ENCODE results near the gene LSM3. TPM values are rescaled to one million over a fixed set of nuclear protein-coding genes. Genes with fewer than 3 reads are reported as not detected.

Gene LSM3
- total RNA-seq, 8 experiments from 2014 or later, result 15.5 to 24.5 (median 19.5) TPM

- in situ Hi-C loops (cut with MboI; ENCODE audit: low pct_unique_long_range_greater_than_20kb in 2 of 9, low sequenced_read_pairs in 9 of 9, unreplicated experiment in 9 of 9), result loop anchor here in 2 of 9 experiments (5.0 to 10.0 kb wide), 2 partner anchors 265 to 267 kb away; no protein-coding TSS in a partner anchor
- no peak for ATAC-seq (replicated peaks in 6 of 8)
- Histone ChIP-seq H3K4me3 (no peak overlapping the region), H3K27ac (no peak overlapping the region), H3K4me1 (replicated peaks in 1 of 2) (peaks cover 5 to 6% of the 10 kb centered on the region in 2 donors)
- 78 to 100% (median 96%) methylated on average over 2 to 3 of the region's 4 CpGs; no CpG with 5 or more reads in 6 of the 10 experiments for WGBS, 10 experiments
These were observed 21.7 kb downstream of the LSM3 start for GRCh38 chr3:14200276-14200675.

- in situ Hi-C loops (cut with MboI; ENCODE audit: low pct_unique_long_range_greater_than_20kb in 2 of 9, low sequenced_read_pairs in 9 of 9, unreplicated experiment in 9 of 9), result loop anchor here in 2 of 9 experiments (5.0 to 10.0 kb wide), 2 partner anchors 264 to 266 kb away; no protein-coding TSS in a partner anchor
- Histone ChIP-seq H3K4me3 (no peak overlapping the region), H3K27ac (no peak overlapping the region), H3K4me1 (replicated peaks in 1 of 2) (peaks cover 5 to 6% of the 10 kb centered on the region in 2 donors)
- no peak for ATAC-seq (replicated peaks in 6 of 8)
- WGBS, 10 experiments, result 29 to 100% (median 93%) methylated on average over 1 to 4 of the region's 4 CpGs
These were observed 22.2 kb downstream of the LSM3 start for GRCh38 chr3:14200841-14201240.

- WGBS, 10 experiments, result 20 to 93% (median 56%) methylated on average over 1 to 7 of the region's 7 CpGs; no CpG with 5 or more reads in 1 of the 10 experiments
- in situ Hi-C loops (cut with MboI; ENCODE audit: low pct_unique_long_range_greater_than_20kb in 2 of 9, low sequenced_read_pairs in 9 of 9, unreplicated experiment in 9 of 9), result loop anchor here in 2 of 9 experiments (5.0 to 10.0 kb wide), 2 partner anchors 263 to 265 kb away; no protein-coding TSS in a partner anchor
- H3K4me3 ChIP-seq, result no peak overlapping the region
- no peak overlapping the region for H3K27ac ChIP-seq
- no peak for ATAC-seq (replicated peaks in 6 of 8)
- peaks cover 5 to 6% of the 10 kb centered on the region in 2 donors for H3K4me1 ChIP-seq (replicated peaks in 1 of 2)
These were observed 23.5 kb downstream of the LSM3 start for GRCh38 chr3:14201940-14202684.

GRCh38 chr3:14202874-14203520, 24.4 kb downstream of the LSM3 start:
- H3K4me1 ChIP-seq (replicated peaks in 1 of 2), result peaks cover 5 to 6% of the 10 kb centered on the region in 2 donors
- in situ Hi-C loops (cut with MboI; ENCODE audit: low pct_unique_long_range_greater_than_20kb in 2 of 9, low sequenced_read_pairs in 9 of 9, unreplicated experiment in 9 of 9), result loop anchor here in 2 of 9 experiments (5.0 to 10.0 kb wide), 2 partner anchors 262 to 264 kb away; no protein-coding TSS in a partner anchor
- peak in 2 of 8 experiments; percentile 5 to 8 for ATAC-seq (replicated peaks in 6 of 8)

GRCh38 chr3:14203521-14204079, 25.0 kb downstream of the LSM3 start:
- no peak overlapping the region for H3K27ac ChIP-seq
- 0 to 80% (median 41%) methylated on average over 1 to 7 of the region's 10 CpGs; no CpG with 5 or more reads in 1 of the 10 experiments for WGBS, 10 experiments
- ATAC-seq (replicated peaks in 6 of 8), result peak; percentile 74 to 83 (median 79)
- peaks cover 5 to 6% of the 10 kb centered on the region in 2 donors for H3K4me1 ChIP-seq (replicated peaks in 1 of 2)
- in situ Hi-C loops (cut with MboI; ENCODE audit: low pct_unique_long_range_greater_than_20kb in 2 of 9, low sequenced_read_pairs in 9 of 9, unreplicated experiment in 9 of 9), result loop anchor here in 2 of 9 experiments (5.0 to 10.0 kb wide), 2 partner anchors 261 to 264 kb away; no protein-coding TSS in a partner anchor
- H3K4me3 ChIP-seq, result no peak overlapping the region

More at GRCh38 chr3:14202874-14203520, 24.4 kb downstream of the LSM3 start:
- Histone ChIP-seq H3K4me3 (no peak overlapping the region), H3K27ac (no peak overlapping the region)
- WGBS, 10 experiments, result 11 to 90% (median 55%) methylated on average over 2 to 8 of the region's 23 CpGs; no CpG with 5 or more reads in 2 of the 10 experiments

GRCh38 chr3:14204515-14205284, 26.1 kb downstream of the LSM3 start:
- 33 to 97% (median 88%) methylated on average over 3 to 10 of the region's 11 CpGs for WGBS, 10 experiments
- in situ Hi-C loops (cut with MboI; ENCODE audit: low pct_unique_long_range_greater_than_20kb in 2 of 9, low sequenced_read_pairs in 9 of 9, unreplicated experiment in 9 of 9), result loop anchor here in 2 of 9 experiments (5.0 to 10.0 kb wide), 2 partner anchors 260 to 263 kb away; no protein-coding TSS in a partner anchor
- Histone ChIP-seq H3K27ac (peak overlapping the region in 1 of 2 donors; percentile 32), H3K4me3 (no peak overlapping the region), H3K4me1 (replicated peaks in 1 of 2) (peaks cover 5 to 6% of the 10 kb centered on the region in 2 donors)
- ATAC-seq (replicated peaks in 6 of 8), result peak in 7 of 8 experiments; percentile 9 to 71 (median 39)

GRCh38 chr3:14206548-14207177, 28.0 kb downstream of the LSM3 start:
- no peak for ATAC-seq (replicated peaks in 6 of 8)
- in situ Hi-C loops (cut with MboI; ENCODE audit: low pct_unique_long_range_greater_than_20kb in 2 of 9, low sequenced_read_pairs in 9 of 9, unreplicated experiment in 9 of 9), result loop anchor here in 1 of 9 experiments (10.0 kb wide), 1 partner anchor 258 kb away; no protein-coding TSS in a partner anchor
- WGBS, 10 experiments, result 83 to 100% (median 92%) methylated on average over 1 to 6 of the region's 6 CpGs; no CpG with 5 or more reads in 2 of the 10 experiments
- Histone ChIP-seq H3K4me3 (no peak overlapping the region), H3K27ac (no peak overlapping the region), H3K4me1 (replicated peaks in 1 of 2) (peaks cover 19 to 20% of the 10 kb centered on the region in 2 donors)

- no peak overlapping the region for H3K27ac ChIP-seq
- H3K4me1 ChIP-seq (replicated peaks in 1 of 2), result peaks cover 21 to 24% of the 10 kb centered on the region in 2 donors
- no peak overlapping the region for H3K4me3 ChIP-seq
- no peak for ATAC-seq (replicated peaks in 6 of 8)
- in situ Hi-C loops (cut with MboI; ENCODE audit: low pct_unique_long_range_greater_than_20kb in 2 of 9, low sequenced_read_pairs in 9 of 9, unreplicated experiment in 9 of 9), result loop anchor here in 1 of 9 experiments (10.0 kb wide), 1 partner anchor 257 kb away; no protein-coding TSS in a partner anchor
- WGBS, 10 experiments, result 76 to 95% (median 85%) methylated on average over 2 to 4 of the region's 4 CpGs; no CpG with 5 or more reads in 3 of the 10 experiments
These were observed 29.6 kb downstream of the LSM3 start for GRCh38 chr3:14208168-14208567.

GRCh38 chr3:14208977-14209394, 30.4 kb downstream of the LSM3 start:
- WGBS, 10 experiments, result 20 to 94% (median 73%) methylated on average over 1 to 5 of the region's 5 CpGs
- in situ Hi-C loops (cut with MboI; ENCODE audit: low pct_unique_long_range_greater_than_20kb in 2 of 9, low sequenced_read_pairs in 9 of 9, unreplicated experiment in 9 of 9), result loop anchor here in 1 of 9 experiments (10.0 kb wide), 1 partner anchor 256 kb away; no protein-coding TSS in a partner anchor
- H3K4me3 ChIP-seq, result no peak overlapping the region
- no peak overlapping the region for H3K27ac ChIP-seq
- ATAC-seq (replicated peaks in 6 of 8), result no peak
- peaks cover 19% of the 10 kb centered on the region in 2 donors for H3K4me1 ChIP-seq (replicated peaks in 1 of 2)

- H3K4me1 ChIP-seq (replicated peaks in 1 of 2), result peaks cover 18% of the 10 kb centered on the region in 2 donors
- H3K4me3 ChIP-seq, result no peak overlapping the region
- ATAC-seq (replicated peaks in 6 of 8), result no peak
- 34 to 100% (median 78%) methylated on average over 1 to 11 of the region's 14 CpGs; no CpG with 5 or more reads in 2 of the 10 experiments for WGBS, 10 experiments
- in situ Hi-C loops (cut with MboI; ENCODE audit: low pct_unique_long_range_greater_than_20kb in 2 of 9, low sequenced_read_pairs in 9 of 9, unreplicated experiment in 9 of 9), result loop anchor here in 1 of 9 experiments (10.0 kb wide), 1 partner anchor 255 kb away; no protein-coding TSS in a partner anchor
- no peak overlapping the region for H3K27ac ChIP-seq
These were observed 31.1 kb downstream of the LSM3 start for GRCh38 chr3:14209581-14210289.

- Histone ChIP-seq H3K4me1 (replicated peaks in 1 of 2) (peaks cover 15 to 18% of the 10 kb centered on the region in 2 donors), H3K27ac (no peak overlapping the region), H3K4me3 (no peak overlapping the region)
- ATAC-seq (replicated peaks in 6 of 8), result no peak
- in situ Hi-C loops (cut with MboI; ENCODE audit: low pct_unique_long_range_greater_than_20kb in 2 of 9, low sequenced_read_pairs in 9 of 9, unreplicated experiment in 9 of 9), result no loop called here
- WGBS, 10 experiments, result 40 to 100% (median 60%) methylated on average over 1 to 3 of the region's 3 CpGs; no CpG with 5 or more reads in 1 of the 10 experiments
These were observed 31.7 kb downstream of the LSM3 start for GRCh38 chr3:14210290-14210688.
